ENCODE results near the gene AGBL2. TPM values are rescaled to one million over a fixed set of nuclear protein-coding genes. Genes with fewer than 3 reads are reported as not detected.

AGBL2 gene
- total RNA-seq, 6 experiments from 2014 or later = 0.43 to 5.8 (median 2.1) TPM

GRCh38 chr11:47656260-47656885 is 58.8 kb downstream of the AGBL2 start:
- TF ChIP-seq CTCF (IDR thresholded peaks at IDR 0.05) (no peak), POLR2A (IDR thresholded peaks at IDR 0.05) (no peak)
- H3K4me3 ChIP-seq = no peak overlapping the region
- no peaks in the 10 kb centered on the region for H3K27me3 ChIP-seq
- 83% methylated on average over 6 of the region's 6 CpGs for WGBS (ENCODE audit: insufficient coverage, low coverage, low lambda C conversion rate, missing lambda C conversion rate)
- DNase-seq (no peak), ATAC-seq (no peak)
- H3K27ac ChIP-seq = no peak overlapping the region
- no peaks in the 10 kb centered on the region for H3K9me3 ChIP-seq
- H3K4me1 ChIP-seq = no peaks in the 10 kb centered on the region
- intact Hi-C loops (cut with DNase I) = loop anchor here in 1 of 2 donors (10.0 kb wide), 1 partner anchor 58 kb away; the partner anchor contains the start of gene AGBL2
- no peaks in the 10 kb centered on the region for H3K36me3 ChIP-seq

GRCh38 chr11:47651818-47652469 is 63.2 kb downstream of the AGBL2 start:
- Histone ChIP-seq H3K27me3 (no peaks in the 10 kb centered on the region), H3K4me3 (no peak overlapping the region), H3K27ac (no peak overlapping the region), H3K4me1 (no peaks in the 10 kb centered on the region), H3K36me3 (no peaks in the 10 kb centered on the region), H3K9me3 (no peaks in the 10 kb centered on the region)
- no peak for ATAC-seq
- no peak for DNase-seq
- intact Hi-C loops (cut with DNase I) = loop anchor here in 1 of 2 donors (10.0 kb wide), 1 partner anchor 63 kb away; the partner anchor contains the start of gene AGBL2
- no peak for TF ChIP-seq CTCF (IDR thresholded peaks at IDR 0.05)
- TF ChIP-seq POLR2A (IDR thresholded peaks at IDR 0.05) = no peak
- 98% methylated on average over 5 of the region's 5 CpGs for WGBS (ENCODE audit: insufficient coverage, low coverage, low lambda C conversion rate, missing lambda C conversion rate)

- no peaks in the 10 kb centered on the region for H3K36me3 ChIP-seq
- H3K4me1 ChIP-seq = no peaks in the 10 kb centered on the region
- H3K27me3 ChIP-seq = no peaks in the 10 kb centered on the region
- intact Hi-C loops (cut with DNase I) = loop anchor here in 1 of 2 donors (10.0 kb wide), 1 partner anchor 116 kb away; the partner anchor contains the start of gene FNBP4
- DNase-seq (no peak), ATAC-seq (no peak)
- WGBS (ENCODE audit: insufficient coverage, low coverage, low lambda C conversion rate, missing lambda C conversion rate) = 75% methylated on average over 3 of the region's 3 CpGs
- no peak for TF ChIP-seq POLR2A (IDR thresholded peaks at IDR 0.05)
- no peak for TF ChIP-seq CTCF (IDR thresholded peaks at IDR 0.05)
- no peak overlapping the region for H3K4me3 ChIP-seq
- no peak overlapping the region for H3K27ac ChIP-seq
- H3K9me3 ChIP-seq = no peaks in the 10 kb centered on the region
These were observed 65.9 kb downstream of the AGBL2 start for GRCh38 chr11:47649276-47649675.

GRCh38 chr11:47646019-47646418 is 69.2 kb downstream of the AGBL2 start:
- DNase-seq (no peak), ATAC-seq (no peak)
- 90% methylated on average over 5 of the region's 6 CpGs for WGBS (ENCODE audit: insufficient coverage, low coverage, low lambda C conversion rate, missing lambda C conversion rate)
- no peaks in the 10 kb centered on the region for H3K9me3 ChIP-seq
- H3K27ac ChIP-seq = no peak overlapping the region
- H3K4me1 ChIP-seq = peaks cover 0 to 13% (median 4%) of the 10 kb centered on the region in 4 donors
- TF ChIP-seq POLR2A (IDR thresholded peaks at IDR 0.05) (no peak), CTCF (IDR thresholded peaks at IDR 0.05) (no peak)
- H3K36me3 ChIP-seq = no peaks in the 10 kb centered on the region
- H3K27me3 ChIP-seq = no peaks in the 10 kb centered on the region
- intact Hi-C loops (cut with DNase I) = loop anchor here in 1 of 2 donors (10.0 kb wide), 1 partner anchor 119 kb away; the partner anchor contains the start of gene FNBP4
- H3K4me3 ChIP-seq = no peak overlapping the region
